ENCODE measurements around the gene KLHL10. TPM values are rescaled to one million over a fixed set of nuclear protein-coding genes. Genes with fewer than 3 reads are reported as not detected.

Gene KLHL10
- total RNA-seq, result under 0.01 and 0.13 TPM in 2 replicates

DNA sequence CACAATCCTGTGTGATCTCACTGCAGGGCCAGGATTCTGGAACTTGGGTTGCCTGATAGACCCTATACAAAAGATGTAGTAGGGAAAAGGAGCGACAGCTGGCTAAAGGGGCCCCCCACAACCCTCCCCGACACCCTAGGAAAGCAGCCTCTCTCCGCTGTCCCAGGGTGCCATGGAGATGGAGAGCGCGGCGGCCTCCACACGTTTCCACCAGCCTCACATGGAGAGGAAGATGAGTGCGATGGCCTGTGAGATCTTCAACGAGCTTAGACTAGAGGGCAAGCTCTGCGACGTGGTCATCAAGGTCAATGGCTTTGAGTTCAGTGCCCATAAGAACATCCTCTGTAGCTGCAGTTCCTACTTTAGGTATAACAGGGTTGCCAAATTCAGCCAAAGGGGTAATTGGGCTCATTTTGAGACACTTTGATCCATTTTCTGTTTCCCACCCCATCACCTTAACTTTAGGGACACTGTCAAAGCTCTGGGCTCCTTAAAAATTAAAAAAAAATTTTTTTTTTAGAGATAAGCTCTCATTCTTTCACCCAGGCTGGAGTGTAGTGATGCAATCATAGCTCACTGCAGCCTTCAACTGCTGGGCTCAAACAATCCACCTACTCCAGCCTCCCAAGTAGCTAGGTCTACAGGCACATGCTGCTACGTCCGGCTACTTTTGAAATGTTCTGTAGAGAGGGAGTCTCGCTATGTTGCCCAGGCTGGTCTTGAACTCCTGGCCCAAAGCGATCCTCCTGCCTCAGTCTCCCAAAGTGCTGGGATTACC lies at the start of gene KLHL10:
KLHL10 (plus strand) TSS at position 65 of the 778 bp plus-strand sequence; CDS start at position 173, 108 bp downstream.
- no peak for DNase-seq (ENCODE audit: low read depth in 2 of 2)

DNA sequence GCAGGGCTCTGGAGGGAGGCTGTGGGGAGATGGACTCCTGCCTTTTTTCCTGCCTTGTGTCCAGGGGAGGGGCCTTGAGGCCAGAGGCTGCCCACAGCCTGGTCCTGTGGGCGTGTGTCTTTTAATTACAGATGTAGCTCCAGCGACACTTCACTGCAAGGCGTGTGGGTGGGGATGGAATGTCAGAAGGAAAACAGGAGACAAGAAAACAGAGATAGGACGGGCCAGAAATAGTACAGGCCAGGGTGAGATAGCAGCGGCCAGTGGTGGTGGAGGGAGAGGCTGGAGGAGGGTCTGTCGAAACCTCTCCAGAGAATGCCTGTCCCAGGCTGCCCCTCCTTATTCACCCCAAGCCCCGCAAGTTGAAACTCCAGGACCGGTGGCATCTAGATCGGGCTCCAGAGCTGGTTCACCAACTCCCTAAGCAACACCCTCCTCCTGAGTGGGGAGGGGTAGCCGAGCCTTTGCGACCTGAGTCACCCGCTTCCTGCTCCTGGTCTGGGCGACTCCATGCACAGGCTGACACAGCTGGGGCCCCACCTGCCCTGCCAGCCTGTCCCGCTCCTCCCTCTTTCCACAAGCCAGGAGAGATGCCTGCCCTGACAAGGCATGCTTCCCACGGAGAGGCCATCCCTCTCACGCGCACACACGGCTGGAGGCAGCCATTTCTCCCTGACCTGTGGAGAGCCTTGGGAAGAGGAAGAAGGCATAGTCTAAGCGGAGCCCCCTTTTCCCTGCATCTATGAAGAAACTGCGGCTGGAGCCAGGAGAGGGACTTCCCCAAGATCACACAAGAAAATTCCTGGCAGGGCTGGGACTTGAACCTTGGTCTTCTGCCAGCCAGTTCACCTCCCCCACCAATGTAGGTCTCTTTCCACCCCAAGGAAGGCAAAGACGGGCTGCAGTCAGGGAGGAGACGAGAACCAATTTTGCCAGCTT lies 44.5 kb upstream of the KLHL10 start:
- peak in 1 of 2 donors; percentile 81 for DNase-seq (ENCODE audit: low read depth in 2 of 2)

DNA sequence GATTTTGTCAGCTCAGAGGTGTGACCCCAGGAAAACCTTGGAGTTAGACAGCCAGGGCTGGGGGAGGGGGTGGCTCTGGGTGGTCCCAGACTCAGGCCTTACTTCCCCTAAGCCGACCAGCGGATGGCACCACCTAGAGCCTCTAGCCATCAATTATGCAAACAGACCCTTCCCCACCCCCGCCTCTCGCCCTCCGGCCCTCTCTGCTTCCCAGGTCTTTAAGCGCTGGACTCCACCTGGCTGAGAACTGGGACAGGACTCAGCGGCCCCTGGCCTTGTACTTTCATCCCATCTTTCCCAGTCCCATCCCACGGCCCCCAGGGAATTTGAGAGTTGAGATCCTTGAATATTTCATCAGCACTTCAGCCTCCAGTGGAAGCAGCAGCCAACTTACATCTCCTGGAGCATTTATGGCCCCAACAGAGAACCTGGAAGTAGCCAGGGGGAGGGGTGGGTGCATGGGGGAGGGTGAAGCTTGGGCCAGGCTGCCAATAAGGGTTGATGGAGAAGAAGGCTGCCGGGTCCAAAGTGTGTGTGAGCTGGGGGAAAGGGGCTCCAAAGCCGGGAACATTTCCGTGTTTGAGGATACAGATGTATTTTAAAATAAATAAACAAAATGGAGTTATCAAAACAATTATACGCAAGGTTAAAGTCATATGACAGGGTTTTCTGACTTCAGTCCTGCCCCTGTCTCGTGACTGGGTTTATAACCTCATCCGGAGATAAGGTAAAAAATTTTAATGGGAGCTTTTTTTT lies 43.7 kb upstream of the KLHL10 start:
- peak in 1 of 2 donors; percentile 67 for DNase-seq (ENCODE audit: low read depth in 2 of 2)

DNA sequence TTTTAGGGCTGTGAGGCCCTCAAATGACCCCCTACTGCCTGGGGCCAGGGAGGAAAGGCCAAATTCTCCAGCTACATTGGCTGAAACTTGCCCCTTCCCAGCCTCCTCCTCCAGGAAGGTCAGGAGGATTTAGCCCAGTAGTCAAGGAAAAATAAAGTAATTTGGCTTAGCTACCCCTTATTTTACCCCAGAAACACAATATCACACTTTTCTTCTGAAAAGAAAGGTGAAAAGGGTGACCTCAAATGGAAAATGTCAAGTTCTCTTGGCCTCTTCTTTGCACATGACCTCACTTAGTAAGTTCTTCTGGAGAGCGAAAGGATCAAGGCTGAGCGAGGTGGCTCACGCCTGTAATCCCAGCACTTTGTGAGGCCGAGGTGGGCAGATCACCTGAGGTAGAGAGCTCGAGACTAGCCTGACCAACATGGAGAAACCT lies 43.1 kb upstream of the KLHL10 start:
- DNase-seq (ENCODE audit: low read depth in 2 of 2), result no peak

DNA sequence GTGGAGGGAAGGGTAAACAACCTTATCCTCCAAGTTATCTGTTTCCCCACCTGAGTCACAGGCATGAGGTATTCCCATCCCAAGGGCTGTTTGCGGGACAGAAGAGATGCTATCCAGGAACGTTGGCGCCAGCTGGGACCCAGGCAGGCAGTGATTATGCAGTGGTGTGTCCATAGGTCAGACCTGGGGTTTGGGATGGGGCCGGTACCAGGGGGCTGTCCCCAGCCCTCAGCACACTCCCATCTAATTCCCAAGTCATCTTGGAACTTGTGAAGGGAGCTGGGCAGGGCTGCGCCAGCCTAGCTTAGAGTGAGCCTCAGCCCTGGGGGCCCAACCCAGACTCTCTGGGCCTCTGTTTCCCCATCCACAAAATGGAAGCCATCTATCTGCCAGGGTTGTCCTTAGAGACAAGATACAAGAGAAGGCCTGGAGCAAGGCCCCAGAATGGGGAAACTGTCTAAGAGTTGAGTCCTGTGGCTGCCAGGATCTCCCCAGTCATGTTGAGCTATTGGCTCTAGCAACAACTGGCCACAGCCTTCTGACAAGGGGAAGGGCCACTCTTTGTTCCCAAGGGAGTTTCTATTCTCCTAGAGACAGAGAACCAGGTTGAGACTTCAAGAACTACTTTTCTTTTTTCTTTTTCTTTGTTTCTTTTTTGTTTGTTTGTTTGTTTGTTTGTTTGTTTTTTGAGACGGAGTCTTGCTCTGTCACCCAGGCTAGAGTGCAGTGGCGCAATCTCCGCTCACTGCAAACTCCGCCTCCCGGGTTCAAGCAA lies 41.3 kb upstream of the KLHL10 start:
- no peak for DNase-seq (ENCODE audit: low read depth in 2 of 2)

DNA sequence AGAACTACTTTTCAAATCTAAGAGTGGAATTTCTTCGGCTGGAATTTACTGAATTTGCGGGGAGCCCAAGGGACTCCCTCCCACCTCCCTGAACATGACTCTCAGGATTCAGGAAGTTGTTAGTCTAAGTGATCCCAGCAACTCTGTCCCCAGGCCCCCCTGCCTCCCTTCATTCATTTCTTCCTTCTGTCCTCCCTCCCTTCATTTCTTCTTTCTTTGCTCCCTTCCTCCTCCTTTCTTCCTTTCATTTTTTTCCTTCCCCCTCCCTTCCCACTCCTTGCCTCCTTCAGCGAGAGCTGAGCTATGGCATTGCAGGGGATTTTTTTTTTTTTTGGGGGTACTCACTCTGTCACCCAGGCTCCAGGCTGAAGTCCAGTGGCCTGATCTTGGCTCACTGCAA lies 40.2 kb upstream of the KLHL10 start:
- no peak for DNase-seq (ENCODE audit: low read depth in 2 of 2)

DNA sequence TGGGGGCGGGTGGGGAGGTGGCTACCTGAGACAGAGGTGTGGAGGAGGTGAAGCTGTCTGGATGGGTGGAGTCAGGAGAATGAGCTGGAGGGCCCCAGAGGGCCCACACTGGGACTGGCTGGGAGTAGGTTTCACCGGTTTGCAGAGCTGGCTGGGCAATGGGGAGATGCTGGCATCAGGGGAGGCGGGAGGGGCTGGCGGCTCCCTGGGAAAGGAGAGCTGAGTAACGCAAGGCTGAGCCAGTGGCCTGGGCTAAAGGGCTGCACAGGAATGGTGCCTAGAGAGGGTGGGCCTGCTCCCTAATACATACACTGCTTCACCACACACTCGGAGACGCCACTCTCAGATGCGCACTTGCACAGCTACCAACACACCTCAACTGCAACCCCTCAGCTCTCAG lies 38.3 kb upstream of the KLHL10 start:
- no peak for DNase-seq (ENCODE audit: low read depth in 2 of 2)

DNA sequence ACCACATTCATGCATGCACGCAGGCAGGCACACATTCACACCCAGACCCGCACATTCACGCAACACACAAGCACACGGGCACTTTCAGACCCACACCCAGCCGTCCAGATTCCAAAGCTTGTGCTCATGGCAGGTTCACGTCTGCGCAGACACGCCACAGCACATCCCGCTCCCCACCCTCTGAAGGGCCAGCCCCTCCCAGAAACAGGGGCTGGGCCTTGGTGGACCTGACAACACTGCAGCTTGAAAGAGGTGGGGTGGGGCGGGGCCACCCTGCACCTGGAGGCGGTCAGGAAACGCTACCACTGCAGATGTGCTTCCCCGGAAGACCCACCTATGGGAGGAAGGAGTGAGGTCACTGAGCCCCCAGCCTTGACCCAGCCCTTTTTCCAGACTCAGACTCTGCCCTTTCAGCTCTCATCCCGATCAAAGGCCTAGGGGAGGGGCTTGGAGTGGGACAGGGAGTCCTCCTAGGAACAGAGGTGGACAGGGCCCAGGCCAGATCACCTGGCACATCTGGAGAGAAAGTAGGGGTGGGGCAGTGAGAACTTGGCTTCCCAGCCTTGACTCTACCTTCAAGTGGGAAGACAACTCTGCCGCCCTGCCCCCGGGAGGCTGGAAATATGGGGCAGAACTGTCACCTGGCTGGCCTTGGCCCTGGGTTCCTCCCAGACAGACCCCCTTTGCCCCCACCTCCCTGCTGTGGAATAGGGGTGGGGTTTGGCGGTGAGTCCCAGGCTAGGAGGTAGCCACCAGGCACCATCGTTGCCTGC lies 36.8 kb upstream of the KLHL10 start:
- peak in 1 of 2 donors; percentile 41 for DNase-seq (ENCODE audit: low read depth in 2 of 2)

DNA sequence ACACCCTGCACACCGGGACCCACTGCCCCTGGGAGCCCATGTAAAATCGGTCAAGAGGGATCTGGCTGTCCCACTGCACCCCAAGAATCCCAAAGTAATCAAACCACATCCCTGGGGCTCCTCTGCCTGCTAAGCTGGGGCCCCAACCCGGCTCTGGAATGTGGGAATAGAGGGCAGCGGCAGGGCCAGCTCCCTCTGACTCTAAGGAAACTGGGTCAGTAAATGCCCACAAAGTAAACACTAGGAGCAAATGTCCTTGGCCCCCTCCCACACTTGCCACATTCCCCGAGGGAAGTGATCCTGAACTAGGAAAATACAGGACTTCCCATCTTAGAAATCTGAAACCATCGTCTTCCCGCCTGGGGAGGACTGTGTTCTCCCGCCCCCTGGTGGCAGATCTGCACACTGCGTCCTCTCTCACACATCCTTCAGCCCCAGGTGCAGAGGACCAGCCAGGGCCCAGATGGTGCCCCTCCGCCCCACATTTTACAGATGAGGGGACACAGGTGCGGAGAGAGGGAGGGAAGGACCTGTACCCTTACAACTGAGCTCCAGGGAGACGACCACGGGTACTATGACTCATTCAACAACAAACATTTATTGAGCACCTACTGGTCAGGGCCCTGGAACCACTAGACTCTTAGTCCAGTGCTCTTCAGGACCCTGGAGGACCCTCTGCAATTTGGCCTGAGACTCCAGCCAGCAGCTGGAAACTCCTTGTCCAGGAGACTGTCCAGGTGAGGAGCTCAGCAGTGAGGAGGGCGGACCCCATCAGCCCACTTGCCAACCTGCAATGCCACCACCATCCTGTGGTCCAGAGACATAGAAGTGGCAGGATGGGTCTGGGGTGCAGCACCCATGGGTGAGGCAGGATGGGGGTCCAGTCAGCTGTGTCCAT lies 36.0 kb upstream of the KLHL10 start:
- DNase-seq (ENCODE audit: low read depth in 2 of 2), result peak in 1 of 2 donors; percentile 77

DNA sequence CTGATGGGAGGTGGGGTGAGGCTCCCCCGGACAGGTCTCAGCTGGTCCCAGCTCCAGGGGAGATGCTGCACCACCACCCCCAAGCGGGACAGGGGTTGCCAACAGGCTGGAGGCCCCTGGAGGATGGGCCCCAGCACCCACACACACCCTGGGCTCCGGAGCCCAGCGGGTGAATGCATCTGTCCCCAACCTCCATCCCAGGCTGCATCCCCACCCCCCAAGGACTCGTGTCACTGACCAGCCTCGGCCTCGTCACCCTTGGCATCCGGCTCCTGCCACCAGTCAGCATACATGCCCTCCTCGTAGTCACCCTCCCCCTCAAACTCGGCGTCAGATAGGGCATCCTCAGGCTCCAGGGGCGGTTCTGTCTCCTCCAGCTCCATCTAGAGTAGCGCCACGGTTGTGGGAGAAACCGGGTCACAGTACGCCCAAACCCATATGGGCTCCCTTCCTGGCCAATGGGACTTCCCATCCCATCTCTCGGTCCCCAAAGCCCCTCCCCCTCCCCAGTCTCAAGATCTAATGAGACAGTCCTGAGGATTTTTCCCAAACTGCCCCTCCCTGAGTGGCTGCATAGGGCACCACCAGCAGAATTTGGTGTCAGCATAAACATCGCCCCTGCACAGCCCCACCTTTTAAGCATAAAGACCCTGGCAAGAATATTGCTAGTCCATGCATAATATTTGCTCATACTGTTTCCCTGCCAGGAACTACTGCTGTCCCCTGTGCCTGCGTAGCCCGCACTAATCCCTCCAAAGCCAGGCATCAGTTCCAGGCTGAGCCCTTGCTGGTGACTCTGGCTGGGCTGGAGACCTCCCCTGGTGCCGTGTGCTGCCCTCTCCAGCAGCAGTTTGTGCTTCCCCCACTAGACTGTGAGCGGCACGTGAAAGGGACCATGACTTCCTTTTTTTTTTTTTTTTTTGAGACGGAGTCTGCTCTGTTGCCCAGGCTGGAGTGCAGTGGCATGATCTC lies 34.3 kb upstream of the KLHL10 start:
- no peak for DNase-seq (ENCODE audit: low read depth in 2 of 2)

DNA sequence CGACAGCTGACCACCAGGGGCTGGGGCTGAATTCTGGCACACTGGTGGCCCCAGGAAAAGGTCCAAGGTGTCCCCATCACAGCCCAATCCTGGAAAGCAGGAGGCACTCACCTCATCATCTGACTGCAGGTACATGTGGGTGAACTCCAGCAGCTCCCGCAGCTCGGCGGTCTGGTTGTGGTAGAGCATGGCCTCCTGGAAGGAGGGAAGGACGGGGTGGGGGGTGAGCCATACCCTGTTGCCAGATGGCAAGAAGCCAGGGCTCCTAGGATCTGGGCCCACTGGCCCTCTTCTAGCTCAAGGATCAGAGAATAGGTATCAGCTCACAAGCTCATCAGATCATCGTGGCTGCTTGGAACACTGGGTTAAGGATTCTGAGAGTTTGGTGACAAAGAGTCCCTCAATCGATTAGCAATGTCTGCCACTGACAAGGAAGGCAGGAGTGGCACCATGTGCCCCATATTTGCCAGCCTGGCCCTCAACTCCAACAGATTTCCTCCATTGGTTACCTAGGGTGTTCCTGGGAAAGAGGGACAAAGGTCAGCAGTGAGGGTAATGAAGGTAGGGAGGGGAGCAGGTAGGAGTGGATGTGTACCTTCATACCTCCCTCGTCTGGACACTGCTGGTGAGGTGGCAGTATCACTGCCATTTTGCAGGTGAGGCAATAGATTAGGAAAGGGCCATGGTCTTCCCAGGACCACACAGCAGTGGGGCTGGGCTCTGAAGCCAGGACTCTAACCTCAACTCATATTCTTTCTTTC lies 30.8 kb upstream of the KLHL10 start:
- DNase-seq (ENCODE audit: low read depth in 2 of 2), result no peak

DNA sequence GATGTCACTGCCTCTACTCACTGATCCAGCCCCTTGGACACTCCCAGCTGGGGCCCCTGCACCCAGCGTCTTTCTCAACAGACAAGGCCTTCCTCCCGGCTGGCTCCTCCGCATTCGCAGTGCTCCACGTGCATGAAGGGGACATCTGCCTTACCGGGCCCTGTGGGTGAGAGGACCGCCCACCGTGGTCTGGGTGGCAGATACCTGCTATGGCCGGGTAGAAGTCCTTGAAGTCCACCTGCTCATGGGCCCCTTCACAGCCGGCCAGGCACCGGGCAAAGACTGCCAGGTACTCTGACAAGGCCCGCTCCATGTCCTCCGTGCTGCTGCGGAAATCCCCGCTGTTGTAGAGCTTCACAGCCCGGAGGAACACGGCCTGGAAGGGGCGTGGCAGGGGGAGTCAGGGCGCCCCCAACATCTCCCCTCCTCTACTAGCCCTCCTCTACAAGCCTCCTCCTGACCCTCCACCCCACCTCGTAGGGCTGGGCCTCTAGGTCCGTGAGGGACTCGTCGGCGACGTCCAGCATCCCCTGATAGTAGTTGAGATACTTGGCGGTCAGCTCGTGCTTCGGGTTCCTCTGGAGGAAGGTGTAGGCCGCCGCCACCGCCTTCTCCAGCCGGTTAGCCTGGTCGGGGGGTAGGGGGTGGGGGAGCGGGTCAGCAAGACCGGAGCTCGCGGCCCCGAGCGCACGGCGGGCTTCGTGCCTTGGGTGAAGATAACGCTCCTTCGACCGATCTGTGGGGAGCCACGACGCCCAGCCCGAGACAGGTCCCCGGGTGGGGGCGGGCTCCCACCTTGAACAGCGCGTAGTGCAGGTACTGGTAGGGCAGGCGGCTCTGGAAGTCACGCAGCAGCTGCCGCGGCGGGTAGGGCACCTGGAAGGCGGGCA lies 26.7 kb upstream of the KLHL10 start:
- no peak for DNase-seq (ENCODE audit: low read depth in 2 of 2)

DNA sequence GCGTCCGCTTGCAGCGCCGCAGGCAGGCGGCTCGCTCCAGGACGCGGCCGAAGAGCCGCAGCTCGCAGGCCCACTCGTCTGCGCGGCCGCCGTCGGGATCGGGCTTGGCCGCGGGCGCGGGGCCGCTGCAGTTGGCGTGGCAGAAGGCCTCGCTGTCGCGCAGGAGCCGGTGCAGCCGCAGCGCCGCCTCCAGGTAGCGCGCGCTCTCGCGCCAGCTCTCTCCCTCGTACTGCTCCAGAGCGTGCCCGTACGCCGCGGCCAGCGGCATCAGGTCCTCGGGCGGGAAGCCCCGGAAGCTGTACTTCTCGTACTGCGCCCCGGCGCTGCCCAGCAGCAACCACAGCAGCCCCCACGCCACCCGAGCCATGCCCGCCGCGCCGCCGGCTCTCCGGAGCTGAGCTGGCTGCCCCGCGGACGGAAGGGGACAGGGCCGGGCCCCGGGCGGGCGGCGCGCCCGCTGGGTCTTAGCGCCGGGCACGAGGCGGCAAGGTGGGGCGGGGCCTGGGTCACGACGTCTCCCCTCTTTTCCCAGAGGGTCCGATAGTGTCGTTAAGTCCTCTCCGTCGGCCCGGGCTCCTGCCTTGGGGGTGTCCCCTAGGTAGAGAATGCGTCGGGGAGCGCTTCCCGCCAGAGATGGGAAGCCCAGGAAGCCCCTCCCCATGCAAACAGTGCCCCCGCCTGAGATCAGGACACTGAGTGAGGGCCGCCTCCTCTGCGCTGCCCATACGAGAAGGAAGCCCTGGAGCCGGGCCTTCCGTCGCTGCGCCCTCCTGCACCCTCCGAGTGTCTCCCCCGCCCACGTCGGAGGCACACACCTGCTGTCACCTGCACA lies 25.9 kb upstream of the KLHL10 start, which contains the start of gene P3H4:
P3H4 (minus strand) TSS at position 401 of the 832 bp plus-strand sequence; CDS start at position 367, 34 bp downstream.
- peak; percentile 63 to 85 for DNase-seq (ENCODE audit: low read depth in 2 of 2)

DNA sequence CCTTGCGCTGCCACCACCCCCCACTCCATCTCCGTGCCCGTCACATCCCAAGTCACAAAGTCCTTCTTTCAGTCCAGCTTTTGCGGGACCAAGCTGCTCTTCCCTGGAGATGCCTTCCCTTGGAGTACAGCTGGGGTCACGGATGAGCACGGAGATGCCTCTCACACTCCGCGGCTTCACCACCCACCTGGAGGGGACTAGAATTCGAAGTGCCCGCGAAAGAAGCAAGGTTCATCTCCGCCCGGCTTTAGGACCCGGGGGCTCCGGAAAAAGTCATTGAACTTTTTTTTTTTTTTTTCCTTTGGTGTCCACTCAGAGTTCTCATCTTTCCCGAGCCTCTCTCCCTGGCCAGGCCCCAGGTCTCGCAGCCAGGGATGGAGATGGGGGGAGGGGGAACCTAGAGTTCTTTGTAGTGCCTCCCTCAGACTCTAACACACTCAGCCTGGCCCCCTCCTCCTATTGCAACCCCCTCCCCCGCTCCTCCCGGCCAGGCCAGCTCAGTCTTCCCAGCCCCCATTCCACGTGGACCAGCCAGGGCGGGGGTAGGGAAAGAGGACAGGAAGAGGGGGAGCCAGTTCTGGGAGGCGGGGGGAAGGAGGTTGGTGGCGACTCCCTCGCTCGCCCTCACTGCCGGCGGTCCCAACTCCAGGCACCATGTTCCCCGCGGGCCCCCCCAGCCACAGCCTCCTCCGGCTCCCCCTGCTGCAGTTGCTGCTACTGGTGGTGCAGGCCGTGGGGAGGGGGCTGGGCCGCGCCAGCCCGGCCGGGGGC lies 25.1 kb upstream of the KLHL10 start, which contains the start of gene FKBP10:
FKBP10 (plus strand) TSS at position 624 of the 771 bp plus-strand sequence; CDS start at position 655, 31 bp downstream.
- DNase-seq (ENCODE audit: low read depth in 2 of 2), result peak; percentile 40 to 79

Measured in dermis microvascular lymphatic vessel endothelial cell (primary cell).